ENCODE data around the gene NFASC.

DNA sequence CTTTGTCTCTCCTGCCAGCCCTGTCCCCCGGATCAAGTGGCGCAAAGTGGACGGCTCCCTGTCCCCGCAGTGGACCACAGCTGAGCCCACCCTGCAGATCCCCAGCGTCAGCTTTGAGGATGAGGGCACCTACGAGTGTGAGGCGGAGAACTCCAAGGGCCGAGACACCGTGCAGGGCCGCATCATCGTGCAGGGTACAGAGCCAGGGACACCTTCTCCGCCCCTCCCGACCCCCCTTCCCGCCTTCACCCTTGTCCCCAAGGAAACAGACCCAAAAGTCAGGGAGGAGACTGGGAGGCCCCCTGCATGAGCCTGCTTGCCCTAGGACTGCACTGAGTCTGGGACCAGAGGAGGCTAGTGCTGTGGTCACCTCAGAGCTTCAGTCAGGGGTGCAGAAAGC is 190.6 kb downstream of the NFASC start:
- TF ChIP-seq, protein P1, sequence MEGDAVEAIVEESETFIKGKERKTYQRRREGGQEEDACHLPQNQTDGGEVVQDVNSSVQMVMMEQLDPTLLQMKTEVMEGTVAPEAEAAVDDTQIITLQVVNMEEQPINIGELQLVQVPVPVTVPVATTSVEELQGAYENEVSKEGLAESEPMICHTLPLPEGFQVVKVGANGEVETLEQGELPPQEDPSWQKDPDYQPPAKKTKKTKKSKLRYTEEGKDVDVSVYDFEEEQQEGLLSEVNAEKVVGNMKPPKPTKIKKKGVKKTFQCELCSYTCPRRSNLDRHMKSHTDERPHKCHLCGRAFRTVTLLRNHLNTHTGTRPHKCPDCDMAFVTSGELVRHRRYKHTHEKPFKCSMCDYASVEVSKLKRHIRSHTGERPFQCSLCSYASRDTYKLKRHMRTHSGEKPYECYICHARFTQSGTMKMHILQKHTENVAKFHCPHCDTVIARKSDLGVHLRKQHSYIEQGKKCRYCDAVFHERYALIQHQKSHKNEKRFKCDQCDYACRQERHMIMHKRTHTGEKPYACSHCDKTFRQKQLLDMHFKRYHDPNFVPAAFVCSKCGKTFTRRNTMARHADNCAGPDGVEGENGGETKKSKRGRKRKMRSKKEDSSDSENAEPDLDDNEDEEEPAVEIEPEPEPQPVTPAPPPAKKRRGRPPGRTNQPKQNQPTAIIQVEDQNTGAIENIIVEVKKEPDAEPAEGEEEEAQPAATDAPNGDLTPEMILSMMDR (conservative IDR thresholded peaks at IDR 0.05; ENCODE audit: low read length), result no peak
- no peak for TF ChIP-seq EZH2phosphoT487 (IDR thresholded peaks at IDR 0.05; ENCODE audit: borderline replicate concordance, low read depth, low read length)
